ENCODE results near the gene C9orf152. TPM values are rescaled to one million over a fixed set of nuclear protein-coding genes. Genes with fewer than 3 reads are reported as not detected.
"Not testable (repeated sequence)": the region's sequence is repeated elsewhere in the genome, so short reads cannot be mapped to it uniquely, and the experiment has no call there.

Gene C9orf152, protein sequence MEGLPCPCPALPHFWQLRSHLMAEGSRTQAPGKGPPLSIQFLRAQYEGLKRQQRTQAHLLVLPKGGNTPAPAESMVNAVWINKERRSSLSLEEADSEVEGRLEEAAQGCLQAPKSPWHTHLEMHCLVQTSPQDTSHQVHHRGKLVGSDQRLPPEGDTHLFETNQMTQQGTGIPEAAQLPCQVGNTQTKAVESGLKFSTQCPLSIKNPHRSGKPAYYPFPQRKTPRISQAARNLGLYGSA
- not detected for total RNA-seq (ENCODE audit: insufficient read depth, low replicate concordance)

GRCh38 chr9:110208031-110208430, at the start of gene C9orf152:
Gene C9orf152 (minus strand): TSS chr9:110208159. CDS start chr9:110207579, 580 bp downstream.
- DNase-seq (ENCODE audit: low spot score), result no peak

GRCh38 chr9:110257097-110257841, 49.3 kb upstream of the C9orf152 start:
- no peak for DNase-seq (ENCODE audit: low spot score)

DNA sequence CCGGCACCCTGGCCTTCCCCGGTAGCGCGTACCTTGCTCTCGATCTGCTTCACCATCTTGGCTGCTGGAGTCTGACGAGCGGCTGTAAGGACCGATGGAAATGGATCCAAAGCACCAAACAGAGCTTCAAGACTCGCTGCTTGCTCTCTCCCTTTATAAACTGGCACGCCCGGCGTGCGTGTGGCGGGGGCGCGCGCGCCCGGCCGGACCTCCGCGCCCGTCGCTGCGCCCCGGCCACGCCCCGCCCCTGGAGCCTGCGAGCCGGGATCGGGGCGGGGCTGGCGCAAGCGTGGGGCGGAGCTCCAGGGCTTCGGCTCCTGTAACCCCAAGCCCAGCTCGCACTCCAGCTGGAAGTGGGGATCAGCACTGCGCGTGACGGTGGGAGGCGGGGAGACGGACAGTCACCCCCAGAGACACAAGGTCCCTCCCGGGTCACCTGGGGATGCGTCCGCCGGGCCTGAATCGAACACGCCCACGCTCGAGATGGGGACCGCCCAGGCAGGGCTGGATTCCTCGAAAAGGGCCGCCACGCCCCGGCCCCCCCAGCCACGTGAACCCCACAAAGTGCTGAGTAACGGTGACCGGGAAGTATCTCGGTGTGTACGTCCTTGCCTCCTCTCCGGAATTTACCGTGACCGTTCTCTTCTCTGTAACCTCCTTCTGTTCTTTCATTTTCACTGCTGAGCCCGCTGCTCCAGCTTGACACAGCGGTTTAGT, 48.6 kb upstream of the C9orf152 start, which contains the start of gene TXN:
TSS of gene TXN (minus strand) at position 128 of the 717 bp plus-strand sequence. CDS start at position 56, 72 bp downstream.
- DNase-seq (ENCODE audit: low spot score), result peak; percentile 94

- peak; percentile 37 for DNase-seq (ENCODE audit: low spot score)
Observed at GRCh38 chr9:110255463-110256379, 47.8 kb upstream of the C9orf152 start.

GRCh38 chr9:110255034-110255462, 47.1 kb upstream of the C9orf152 start:
- DNase-seq (ENCODE audit: low spot score), result no peak

- no peak for DNase-seq (ENCODE audit: low spot score)
Observed at GRCh38 chr9:110254500-110254899, 46.5 kb upstream of the C9orf152 start.

- DNase-seq (ENCODE audit: low spot score), result no peak
Observed at GRCh38 chr9:110252509-110253139, 44.7 kb upstream of the C9orf152 start.

DNA sequence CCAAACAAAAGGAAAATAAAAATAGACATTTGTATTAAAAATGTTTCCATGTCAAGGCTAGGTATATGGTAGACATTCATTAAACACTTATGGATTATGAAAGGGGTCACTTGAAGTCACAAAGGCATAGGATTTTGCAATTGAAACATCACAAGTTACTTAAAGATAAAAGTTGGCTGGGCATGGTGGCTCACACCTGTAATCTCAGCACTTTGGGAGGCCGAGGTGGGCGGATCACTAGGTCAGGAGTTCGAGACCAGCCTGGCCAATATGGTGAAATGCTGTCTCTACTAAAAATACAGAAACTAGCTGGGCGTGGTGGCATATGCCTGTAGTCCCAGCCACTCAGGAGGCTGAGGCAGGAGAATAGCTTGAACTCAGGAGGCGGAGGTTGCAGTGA, 43.8 kb upstream of the C9orf152 start:
- not testable (repeated sequence) for DNase-seq (ENCODE audit: low spot score)

GRCh38 chr9:110251212-110251611, 43.3 kb upstream of the C9orf152 start:
- no peak for DNase-seq (ENCODE audit: low spot score)

DNA sequence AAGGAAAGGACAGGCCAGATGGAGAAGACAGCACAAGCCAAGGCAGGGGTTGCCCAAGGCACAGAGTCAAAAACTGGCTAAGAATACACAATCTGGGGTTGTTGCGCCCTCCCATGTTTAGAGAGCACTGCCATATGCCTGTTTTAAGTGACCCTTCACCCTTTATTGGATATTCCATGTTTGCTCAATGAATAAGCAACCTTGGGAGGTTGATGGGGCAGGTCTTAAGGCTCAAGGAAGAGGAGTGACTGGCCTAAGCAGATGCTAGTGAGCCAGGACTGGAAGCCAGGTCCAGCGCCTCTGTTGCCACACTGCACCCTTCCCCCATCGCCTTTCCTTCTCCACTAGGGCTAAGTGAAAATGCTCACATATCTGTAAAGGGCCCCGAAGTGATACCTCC, 41.6 kb upstream of the C9orf152 start:
- DNase-seq (ENCODE audit: low spot score), result no peak

GRCh38 chr9:110248361-110248760, 40.4 kb upstream of the C9orf152 start:
- DNase-seq (ENCODE audit: low spot score), result no peak

- DNase-seq (ENCODE audit: low spot score), result no peak
Observed at GRCh38 chr9:110246214-110246613, 38.3 kb upstream of the C9orf152 start.

- DNase-seq (ENCODE audit: low spot score), result no peak
Observed at GRCh38 chr9:110244616-110245015, 36.7 kb upstream of the C9orf152 start.

DNA sequence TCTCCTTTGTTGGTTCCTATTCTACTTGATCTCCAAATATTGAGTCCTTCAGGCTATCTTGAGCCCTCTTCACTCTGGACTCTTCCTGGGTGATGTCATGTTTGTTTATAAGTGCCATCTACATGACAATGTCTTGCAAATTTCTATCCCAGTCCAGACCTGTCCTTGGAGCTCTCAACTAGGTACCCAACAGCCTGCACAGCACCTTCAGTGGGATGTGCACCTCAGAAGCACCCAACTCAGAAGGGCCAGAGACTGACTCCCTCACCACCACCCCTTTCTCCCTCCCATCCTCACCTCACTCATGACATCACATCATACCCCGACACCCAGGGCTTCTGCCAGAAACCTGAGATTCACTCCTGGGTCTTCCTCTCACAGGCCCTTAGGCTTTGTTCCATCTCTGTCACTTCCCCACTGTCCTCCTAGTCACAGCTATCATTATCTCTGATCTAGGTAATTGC, 33.9 kb upstream of the C9orf152 start:
- no peak for DNase-seq (ENCODE audit: low spot score)

GRCh38 chr9:110241260-110241857, 33.4 kb upstream of the C9orf152 start:
- DNase-seq (ENCODE audit: low spot score), result no peak

DNA sequence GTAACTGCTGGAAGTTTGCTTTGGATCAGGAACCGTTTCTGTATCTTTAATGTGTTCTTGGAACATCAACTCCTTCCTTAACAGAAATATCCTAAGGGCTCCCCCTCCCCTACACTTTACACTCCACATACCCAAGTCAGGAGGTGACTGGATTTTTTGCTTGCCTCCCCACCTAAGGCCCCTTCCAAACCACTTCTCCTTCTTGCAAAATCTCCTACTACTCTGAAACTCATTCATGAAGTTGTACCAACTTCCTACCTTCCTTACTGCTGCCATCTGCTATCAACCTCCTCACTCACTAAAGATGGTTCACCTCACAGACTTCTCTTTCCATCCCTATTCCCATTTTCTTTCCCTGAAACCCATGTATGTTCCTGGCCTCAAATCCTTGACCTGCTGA, 32.2 kb upstream of the C9orf152 start:
- DNase-seq (ENCODE audit: low spot score), result no peak

DNA sequence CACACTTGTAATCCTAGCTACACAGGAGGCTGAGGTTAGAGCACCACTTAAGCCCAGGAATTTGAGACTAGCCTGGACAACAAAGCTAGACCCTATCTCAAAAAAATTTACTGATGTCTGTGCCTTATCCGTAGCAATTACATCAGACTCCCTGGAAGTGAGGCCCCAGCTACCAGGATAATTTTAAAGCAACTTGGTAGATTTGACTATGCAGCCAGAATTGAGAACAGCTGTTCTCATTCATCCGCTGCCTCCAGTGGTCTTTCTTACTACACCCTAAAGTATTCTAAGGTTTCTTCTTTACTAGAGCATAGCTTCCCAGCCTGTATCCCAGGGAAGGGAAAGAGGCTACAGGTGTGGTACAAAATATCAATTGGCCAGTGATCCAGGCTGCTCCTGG, 20.4 kb upstream of the C9orf152 start:
- DNase-seq (ENCODE audit: low spot score), result peak; percentile 34

- DNase-seq (ENCODE audit: low spot score), result no peak
Observed at GRCh38 chr9:110224583-110224982, 16.6 kb upstream of the C9orf152 start.

DNA sequence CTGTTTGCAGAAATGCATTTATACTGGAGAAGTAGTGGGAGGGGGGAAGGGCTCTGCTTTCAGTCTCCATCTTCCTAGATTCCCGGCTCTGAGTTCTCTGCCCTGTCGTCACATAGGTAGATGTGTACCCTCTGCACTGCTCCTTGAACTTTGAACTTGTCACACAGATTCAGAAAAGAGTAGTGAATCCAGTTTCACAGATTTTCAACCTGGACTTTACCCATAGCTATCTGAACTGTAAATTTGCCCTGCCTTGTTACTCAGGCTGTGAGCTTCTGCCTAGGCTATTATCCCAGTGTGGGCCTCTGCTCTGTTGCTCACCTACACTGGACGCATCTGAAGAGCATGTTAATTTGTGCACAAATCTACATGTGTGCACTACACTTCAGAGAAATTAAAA, 12.8 kb upstream of the C9orf152 start:
- no peak for DNase-seq (ENCODE audit: low spot score)

GRCh38 chr9:110217656-110218099, 9.7 kb upstream of the C9orf152 start:
- peak; percentile 44 for DNase-seq (ENCODE audit: low spot score)

All from umbilical cord (tissue), 2 donors.